ENCODE data around the gene SERPINA1.

SERPINA1 gene

DNA sequence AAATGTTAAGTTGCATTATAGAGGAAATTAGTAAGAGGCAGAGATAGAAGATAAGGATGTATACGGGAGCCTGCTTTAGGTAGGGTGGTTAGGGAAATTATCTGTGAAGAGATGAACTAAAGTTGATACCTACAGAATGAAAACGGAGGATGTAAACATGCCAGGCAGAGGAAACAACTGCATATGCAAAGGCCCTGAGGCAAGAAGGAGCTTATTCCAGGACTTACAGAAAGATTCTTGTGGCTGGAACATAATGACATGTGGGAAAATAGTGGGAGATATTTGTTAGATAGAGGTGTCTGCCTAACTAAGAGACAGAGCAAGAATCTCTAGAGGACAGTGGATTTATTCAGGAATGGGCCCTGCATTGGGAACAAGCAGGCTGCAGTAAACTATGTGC lies 16.2 kb upstream of the SERPINA1 start:
- no peak overlapping the region for H3K27ac ChIP-seq
- TF ChIP-seq, protein P1, sequence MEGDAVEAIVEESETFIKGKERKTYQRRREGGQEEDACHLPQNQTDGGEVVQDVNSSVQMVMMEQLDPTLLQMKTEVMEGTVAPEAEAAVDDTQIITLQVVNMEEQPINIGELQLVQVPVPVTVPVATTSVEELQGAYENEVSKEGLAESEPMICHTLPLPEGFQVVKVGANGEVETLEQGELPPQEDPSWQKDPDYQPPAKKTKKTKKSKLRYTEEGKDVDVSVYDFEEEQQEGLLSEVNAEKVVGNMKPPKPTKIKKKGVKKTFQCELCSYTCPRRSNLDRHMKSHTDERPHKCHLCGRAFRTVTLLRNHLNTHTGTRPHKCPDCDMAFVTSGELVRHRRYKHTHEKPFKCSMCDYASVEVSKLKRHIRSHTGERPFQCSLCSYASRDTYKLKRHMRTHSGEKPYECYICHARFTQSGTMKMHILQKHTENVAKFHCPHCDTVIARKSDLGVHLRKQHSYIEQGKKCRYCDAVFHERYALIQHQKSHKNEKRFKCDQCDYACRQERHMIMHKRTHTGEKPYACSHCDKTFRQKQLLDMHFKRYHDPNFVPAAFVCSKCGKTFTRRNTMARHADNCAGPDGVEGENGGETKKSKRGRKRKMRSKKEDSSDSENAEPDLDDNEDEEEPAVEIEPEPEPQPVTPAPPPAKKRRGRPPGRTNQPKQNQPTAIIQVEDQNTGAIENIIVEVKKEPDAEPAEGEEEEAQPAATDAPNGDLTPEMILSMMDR (conservative IDR thresholded peaks at IDR 0.05), result no peak
- TF ChIP-seq ZFX (IDR thresholded peaks at IDR 0.05), result no peak

DNA sequence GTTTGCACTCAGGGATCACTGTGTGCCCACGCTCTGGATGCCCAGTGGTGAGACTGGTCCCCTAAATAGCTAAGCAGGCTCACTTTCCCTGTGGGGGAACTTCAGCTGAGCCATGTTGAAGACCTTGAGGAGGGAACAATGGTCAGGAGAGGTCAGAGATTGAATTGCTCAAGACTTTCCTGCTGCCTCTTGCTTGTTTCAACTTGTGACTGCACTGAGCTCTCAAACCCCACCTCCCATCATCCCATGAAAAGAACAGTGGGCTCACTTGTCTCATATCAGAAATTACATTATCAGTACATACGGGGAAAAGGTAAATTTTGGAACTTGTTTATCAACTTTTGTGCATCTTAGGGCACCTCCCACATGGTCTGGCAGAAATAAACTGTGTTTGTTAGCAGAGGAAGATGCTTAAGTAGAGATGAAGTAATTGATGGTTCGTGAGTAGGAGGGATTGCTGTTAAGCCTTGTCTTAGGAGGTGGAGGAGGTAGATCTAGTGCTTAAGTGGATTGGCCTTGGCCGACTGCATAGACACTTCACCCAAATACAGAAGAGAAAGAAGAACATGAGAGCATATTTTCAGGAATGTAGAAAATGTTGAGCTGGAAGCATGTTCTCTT lies 15.0 kb upstream of the SERPINA1 start:
- TF ChIP-seq, protein P1 (conservative IDR thresholded peaks at IDR 0.05), result no peak
- TF ChIP-seq ZFX (IDR thresholded peaks at IDR 0.05), result no peak
- H3K27ac ChIP-seq, result no peak overlapping the region

DNA sequence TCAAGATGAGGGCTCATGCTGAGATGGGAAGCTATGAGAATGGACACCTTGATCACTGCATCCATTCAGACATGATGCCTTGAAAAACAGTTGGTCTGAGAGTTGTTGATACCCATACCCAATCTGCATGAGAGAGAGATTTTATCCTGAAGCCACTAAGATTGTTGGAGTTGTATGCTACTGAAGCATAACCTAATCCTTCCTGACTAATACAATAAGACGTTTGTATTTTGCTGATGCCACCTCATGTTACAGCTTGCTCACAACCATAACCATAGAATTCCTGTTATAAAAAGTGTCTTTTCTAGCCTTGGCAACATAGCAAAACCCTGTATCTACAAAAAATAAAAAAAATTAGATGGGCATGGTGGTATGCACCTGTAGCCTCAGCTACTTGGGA lies 12.7 kb upstream of the SERPINA1 start:
- TF ChIP-seq ZFX (IDR thresholded peaks at IDR 0.05), result no peak
- TF ChIP-seq, protein P1 (conservative IDR thresholded peaks at IDR 0.05), result no peak
- H3K27ac ChIP-seq, result no peak overlapping the region

DNA sequence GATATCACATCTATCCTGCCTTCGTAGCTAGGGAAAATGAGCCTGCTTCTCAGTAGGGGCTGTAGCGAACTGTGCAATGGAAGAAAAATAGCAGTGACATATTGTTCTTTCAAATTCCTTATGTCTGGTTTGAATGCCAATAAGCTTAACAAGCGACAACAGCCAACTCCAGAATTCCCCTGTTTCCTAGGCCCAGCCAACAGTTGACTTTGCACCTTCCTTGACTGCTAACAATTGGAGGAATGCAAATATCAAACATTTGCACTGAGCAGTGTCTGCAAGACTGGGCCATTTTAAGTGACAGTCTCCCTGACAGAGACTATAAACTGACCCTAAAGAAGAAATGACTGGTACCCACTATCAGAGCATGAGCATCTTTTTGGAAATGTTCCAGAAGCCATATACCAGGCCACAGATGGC lies 12.0 kb upstream of the SERPINA1 start:
- TF ChIP-seq, protein P1 (conservative IDR thresholded peaks at IDR 0.05), result no peak
- no peak for TF ChIP-seq ZFX (IDR thresholded peaks at IDR 0.05)
- no peak overlapping the region for H3K27ac ChIP-seq

DNA sequence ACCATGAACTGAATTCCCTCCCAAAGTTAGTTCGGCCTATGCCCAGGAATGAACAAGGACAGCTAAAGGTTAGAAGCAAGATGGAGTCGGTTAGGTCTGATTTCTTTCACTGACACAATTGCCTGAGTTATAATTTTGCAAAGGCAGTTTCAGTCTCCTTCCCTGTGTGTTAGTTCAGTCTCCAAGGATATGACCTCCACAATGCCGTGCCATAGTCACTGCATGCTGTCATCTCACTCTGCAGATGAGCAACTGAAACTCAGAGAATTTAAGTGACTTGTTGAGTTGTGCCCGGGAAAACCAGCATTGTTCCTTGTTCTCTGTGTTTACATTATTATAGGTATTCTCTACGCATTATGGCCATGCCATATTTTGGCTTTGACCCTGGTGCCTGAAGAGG lies 10.1 kb upstream of the SERPINA1 start:
- no peak overlapping the region for H3K27ac ChIP-seq
- TF ChIP-seq ZFX (IDR thresholded peaks at IDR 0.05), result no peak
- TF ChIP-seq, protein P1 (conservative IDR thresholded peaks at IDR 0.05), result no peak

DNA sequence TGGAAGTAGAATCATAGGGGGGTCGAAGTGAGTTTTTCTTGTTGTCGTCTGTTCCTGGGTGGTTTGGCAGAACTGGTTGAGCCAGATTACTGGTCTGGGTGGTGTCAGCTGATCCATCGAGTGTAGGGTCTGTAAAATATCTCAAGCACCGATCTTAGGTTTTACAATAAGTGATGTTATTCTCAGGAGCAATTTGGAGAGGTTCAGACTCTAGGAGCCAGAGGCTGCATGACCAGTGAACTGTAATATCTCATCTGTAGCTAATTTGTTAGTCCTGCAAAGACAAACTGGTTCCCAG lies 9.7 kb upstream of the SERPINA1 start:
- TF ChIP-seq, protein P1 (conservative IDR thresholded peaks at IDR 0.05), result no peak
- TF ChIP-seq ZFX (IDR thresholded peaks at IDR 0.05), result no peak
- no peak overlapping the region for H3K27ac ChIP-seq

DNA sequence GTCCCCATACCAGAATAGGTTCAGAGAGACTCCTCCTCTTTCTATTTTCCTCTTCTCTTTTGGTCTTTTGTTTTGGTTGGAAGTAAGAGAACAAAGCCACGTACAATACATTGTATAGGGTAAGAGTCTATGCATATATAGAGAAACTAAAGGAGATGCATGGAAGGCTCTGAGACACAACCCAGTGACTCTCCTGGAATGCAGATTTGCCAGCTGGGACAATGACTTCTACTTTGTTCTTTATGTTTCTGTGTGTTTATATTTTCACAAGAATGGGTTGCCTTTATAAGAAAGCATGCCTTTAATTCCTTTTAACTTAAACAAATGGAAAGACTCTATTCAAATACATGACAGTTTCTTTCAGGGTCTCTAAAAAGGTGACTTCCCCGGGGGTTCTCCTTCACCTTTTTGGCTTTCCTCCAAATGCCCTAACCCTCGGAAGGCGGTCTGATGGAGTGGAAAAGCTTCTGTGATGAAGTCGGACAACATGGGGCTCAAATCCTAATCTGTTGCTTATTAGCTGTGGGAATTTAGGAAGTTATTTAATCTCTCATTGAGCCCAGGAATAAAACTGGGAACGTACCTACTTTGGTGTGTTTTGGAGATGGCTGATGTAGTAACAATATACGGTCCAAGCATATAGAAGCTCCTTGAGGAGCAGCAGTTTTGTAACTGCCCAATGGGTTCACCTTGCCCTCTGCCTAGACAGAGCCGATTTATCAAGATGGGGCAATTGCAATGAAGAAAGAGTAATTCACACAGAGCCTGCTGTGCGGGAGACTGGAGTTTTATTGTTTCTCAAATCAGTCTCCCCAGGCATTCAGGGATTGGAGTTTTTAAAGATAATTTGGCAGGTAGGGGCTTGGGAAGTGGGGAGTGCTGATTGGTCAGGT lies 9.1 kb upstream of the SERPINA1 start:
- TF ChIP-seq ZFX (IDR thresholded peaks at IDR 0.05), result no peak
- TF ChIP-seq, protein P1 (conservative IDR thresholded peaks at IDR 0.05), result no peak
- H3K27ac ChIP-seq, result no peak overlapping the region

All from C4-2B (cell line).